HG02678 (cell line): ENCODE data around the gene CDH7.

Experiments used
- ATAC-seq: cut with Tn5 transposase; IDR thresholded peaks from one replicate; pipeline ENCODE4 v1.9.1; 2021; ENCODE audit warnings: mild to moderate bottlenecking, moderate library complexity; ENCODE audit not compliant: unreplicated experiment

The CDH7 gene

DNA sequence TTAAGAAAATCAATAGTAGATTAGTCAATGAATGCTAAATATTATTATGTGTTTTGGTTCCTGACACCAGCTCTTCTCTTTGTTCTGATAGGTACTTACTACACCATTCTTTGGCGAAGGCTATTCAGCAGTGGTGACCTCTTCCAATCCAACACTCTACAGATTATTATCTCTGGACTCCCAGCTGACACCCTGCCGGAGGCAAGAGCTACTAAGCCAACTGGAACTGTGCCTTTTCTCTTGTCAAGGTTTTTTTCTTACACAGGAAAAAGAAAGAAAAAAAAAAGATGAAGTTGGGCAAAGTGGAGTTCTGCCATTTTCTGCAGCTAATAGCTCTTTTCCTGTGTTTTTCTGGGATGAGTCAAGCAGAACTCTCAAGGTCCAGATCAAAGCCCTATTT lies 11.7 kb downstream of the CDH7 start:
- ATAC-seq, result no peak

DNA sequence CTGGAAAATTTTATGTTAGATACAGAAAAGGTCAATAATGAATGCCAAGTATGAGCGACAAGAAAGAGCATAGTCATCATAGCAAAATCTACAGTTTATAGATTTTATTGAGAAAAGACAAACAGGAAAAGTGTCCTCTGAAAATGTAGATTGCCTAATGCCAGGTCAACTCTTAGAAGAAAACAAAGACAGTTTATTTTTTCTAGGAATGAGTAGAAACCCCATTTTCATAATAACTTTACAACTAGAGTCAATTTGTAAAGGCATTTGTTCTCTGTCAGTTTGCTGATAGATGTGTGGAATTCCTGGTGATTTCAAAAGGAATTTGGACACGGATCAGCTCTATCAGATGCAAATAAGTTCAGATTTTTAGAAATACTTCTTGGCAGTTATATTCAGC lies 16.6 kb downstream of the CDH7 start:
- ATAC-seq, result no peak

DNA sequence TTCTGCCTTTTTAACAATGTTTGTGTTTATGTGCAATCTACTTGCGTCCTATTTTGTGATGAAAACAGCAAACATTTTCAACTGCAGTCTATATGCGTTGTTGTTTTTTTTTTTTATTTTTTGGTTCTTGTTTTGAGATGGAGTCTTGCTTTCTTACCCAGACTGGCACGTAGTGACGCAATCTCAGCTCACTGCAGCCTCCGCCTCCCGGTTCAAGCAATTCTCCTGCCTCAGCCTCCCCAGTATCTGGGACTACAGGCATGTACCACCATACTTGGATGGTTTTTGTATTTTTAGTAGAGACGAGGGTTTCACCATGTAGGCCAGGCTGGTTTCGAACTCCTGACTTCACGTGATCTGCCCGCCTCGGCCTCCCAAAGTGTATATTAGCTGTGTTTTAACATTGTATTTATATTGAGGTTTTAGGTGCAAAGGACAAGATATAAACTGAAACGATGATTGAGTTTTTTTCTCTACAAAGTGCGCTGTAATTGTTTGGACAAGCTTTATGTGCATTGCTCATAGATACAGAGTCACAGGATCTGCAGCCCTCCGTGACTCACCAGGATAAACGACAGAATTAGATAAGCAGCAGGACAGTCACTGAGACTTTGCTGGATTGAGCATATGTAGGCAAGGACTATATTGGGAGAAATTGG lies 17.4 kb downstream of the CDH7 start:
- ATAC-seq, result no peak

DNA sequence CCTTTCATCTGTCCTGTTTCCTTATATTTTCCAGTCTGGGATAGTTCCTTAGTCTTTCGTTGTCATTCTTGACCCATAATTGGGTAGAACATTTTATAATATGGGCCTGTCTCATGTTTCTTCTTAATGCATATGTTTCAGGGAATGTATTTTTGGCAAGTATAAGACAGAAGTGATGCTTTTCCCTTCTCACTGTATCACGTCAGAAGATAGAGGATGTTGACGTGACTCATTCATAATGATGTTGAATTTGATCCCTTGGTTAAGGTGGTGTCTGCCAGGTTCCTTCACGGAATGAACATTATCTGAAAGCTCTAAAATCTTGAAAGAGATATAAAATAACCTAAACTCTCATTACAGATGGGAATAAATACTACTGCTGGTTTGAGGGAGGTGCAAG lies 18.8 kb downstream of the CDH7 start:
- no peak for ATAC-seq

DNA sequence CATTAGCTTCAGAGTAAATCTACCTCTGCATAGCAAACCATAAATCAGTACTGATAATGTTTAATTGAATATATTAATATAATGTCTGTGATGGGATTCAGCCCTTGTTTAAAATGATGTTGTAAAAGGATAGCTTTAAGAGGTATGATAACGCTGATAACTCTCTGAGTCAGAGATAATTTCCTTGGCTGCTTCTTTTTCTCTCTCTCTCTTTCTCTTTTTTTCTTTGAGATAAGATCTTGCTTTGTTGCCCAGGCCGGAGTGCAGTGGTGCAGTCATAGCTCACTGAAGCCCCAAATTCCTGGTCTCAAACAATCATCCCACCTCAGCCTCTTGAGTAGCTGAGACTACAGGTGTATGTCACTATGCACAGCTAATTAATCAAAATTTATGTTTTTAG lies 35.7 kb downstream of the CDH7 start:
- no peak for ATAC-seq

DNA sequence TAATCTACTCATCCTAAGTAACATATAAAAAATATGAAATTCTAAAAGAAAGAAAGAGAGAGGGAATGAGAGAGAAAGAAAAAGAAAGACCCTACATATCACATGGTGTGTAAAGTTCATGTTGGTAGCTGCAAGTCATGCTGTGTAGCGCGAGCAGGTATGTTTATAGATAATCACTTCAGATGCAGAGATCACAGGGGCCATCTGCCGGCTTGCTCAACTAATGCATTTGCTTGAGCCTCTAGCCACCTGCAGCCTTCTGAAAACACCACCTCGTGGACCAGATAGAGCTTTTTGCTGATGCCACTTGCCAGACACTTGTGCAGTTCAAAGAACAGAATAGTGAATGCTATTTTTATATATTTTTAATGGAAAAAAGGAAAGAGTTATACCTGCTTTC lies 37.6 kb downstream of the CDH7 start:
- ATAC-seq, result no peak

DNA sequence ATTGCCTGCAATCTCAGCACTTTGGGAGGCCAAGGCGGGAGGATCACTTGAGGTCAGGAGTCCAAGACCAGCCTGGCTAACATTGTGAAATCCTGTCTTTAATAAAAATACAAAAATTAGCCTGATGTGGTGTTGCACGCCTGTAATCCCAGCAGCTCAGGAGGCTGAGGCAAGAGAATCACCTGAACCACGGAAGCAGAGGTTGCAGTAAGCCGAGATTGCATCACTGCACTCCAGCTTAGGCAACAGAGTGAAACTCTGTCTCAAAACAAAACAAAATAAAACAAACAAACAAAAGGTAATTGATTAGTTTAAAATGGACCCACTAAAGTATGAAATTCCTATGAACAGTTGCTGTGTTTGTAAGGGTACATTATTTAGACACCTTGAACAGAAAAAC lies 39.8 kb downstream of the CDH7 start:
- ATAC-seq, result no peak

DNA sequence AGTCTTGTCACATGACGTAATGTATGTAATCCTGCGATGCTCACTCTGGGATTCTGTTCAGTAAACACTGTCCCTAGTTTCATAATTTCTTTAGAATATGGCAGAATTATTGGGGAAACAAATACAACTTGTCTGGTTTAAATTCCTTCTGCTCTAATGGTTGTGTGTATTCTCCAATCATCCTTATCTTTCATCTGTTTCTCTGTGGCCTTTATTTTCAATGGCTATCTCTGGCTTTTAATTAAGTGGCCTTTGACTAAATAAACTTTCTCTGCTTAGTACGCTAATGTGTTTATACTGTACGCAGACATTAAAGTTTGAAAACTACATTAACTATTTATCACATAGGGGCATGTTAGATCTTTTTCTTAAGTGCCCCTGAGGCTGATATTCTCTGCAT lies 40.9 kb downstream of the CDH7 start:
- ATAC-seq, result no peak

DNA sequence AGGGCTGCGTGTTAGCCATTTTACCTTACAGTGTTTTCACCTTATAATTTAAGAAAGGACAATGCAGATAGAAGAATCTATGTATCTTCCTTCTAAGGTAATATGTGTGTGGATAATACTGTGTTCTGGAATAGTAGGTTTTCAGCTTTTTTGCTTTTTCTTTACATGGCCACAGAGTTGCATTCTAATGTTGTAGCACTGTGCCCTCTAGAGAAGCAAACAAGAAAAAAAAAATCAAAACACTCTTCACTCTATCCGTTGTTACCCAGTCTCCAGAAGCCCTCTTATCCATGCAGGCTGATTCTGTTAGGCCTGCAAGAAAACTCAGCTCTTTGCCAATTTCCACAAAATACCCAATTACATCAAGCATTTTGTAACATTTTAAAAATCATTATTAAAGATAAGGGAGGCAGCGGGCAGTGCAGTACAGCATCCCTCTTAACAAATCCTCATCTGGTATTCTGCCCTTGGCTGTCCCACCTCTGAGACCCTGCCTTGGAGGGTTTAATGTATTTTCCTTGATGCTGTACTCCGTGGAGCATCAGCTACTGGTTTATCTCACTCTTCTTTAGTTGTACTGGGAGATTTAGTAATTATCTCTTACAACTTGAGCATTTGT lies 41.8 kb downstream of the CDH7 start:
- ATAC-seq, result no peak

DNA sequence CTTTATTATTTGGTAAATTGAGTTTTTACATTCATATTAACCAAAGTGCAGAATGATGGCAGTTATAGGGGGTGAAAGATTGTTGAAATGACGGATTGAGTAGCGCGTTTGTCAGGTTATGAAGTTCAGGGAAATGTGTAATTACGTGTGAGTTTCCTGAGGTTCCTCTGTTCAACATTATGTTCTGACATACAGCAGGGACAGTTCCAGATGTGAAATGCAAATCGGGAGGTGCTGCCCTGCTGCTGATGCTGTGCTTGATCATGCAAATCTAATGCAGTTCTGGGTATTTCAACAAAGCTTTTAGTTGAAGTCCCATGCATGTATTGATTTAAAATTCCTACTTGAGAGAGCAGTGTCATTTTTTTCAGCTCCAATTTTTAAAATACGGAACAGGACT lies 57.9 kb downstream of the CDH7 start:
- ATAC-seq, result no peak

DNA sequence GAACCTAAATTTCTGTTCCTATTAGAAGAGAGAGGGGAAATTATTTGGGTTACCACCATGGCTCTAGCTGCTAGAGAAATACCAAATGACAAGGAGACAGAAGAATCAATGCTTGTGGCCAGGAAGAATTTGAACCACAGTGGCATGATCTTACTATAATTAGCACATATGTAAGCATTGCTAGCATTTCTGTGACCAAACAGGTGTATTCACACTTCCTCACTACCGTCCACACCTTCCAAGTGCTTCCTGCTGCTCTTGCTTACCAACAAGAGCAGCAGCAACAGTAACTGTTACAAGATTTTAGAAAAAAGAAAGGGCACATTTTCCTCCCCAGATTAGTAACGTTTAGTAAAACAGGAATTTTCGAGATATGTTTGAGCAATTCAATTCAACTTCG lies 60.5 kb downstream of the CDH7 start:
- ATAC-seq, result no peak

DNA sequence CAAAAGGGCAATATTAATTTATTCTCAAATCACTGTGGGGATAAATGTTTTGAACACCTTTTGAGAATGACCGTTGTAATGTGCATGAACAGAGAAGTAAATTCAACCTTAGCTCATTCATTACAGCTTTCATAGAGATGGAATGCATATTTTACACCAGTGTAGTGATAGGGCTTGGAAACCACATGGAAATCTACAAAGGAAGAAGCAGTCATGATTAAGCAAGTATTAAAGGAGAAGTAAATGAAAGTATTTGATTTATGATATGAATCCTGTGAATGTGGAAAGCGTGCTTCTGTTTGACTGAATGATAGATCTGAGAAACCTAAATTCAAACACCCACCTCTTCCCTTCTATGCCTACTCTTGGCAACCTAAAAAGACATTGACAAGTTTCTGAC lies 64.7 kb downstream of the CDH7 start:
- ATAC-seq, result no peak

DNA sequence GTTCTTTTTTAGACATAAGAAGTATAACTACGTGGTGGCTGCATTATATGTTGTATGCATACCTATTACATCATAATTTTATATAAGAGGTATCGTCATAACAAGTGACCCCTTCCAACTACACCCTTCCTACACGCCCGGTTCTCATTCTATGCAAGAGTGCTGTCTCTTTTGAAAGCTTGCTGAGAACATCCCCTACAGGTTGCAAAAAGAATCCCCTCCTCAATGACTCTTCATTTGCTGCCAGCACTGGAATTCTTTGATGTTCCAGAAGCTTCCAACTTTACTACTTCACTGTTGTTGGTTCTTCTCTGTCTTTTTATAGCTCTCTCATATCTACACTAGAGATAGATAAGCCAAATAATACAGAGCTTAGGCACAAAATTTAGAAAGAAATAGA lies 66.4 kb downstream of the CDH7 start:
- ATAC-seq, result no peak

DNA sequence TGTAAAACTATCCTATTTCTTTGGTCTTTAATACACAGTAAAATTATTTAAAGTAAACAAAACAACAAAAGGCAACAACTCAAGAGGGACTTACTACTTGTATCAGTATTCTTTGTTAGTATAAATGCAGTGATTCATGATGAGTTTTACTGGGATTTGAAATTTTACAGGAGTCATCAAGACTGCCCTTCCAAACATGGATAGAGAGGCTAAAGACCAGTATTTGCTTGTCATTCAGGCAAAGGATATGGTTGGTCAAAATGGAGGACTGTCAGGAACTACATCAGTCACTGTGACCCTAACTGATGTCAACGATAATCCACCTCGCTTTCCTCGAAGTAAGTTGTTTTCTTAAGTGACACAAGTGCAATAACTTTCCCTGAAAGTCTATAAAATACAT lies 71.1 kb downstream of the CDH7 start:
- no peak for ATAC-seq

DNA sequence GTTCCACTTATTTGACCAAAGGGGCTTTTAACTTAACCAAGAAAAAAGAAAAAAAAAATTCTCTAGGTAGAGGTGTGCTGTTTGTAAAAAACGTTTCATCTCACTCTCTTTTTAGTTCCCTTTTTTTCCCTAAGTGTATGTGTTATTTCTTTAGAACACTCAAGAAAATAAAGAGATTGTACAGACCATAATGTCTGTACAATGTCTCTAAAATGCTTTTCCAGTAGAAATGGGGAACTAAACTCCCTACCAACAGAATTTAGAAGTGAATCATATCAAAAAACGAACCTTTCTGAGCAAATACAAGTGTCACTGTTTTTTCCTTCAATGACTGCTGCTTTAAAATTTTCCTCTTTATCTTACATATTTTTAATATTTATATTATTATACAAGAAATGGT lies 72.0 kb downstream of the CDH7 start:
- no peak for ATAC-seq

DNA sequence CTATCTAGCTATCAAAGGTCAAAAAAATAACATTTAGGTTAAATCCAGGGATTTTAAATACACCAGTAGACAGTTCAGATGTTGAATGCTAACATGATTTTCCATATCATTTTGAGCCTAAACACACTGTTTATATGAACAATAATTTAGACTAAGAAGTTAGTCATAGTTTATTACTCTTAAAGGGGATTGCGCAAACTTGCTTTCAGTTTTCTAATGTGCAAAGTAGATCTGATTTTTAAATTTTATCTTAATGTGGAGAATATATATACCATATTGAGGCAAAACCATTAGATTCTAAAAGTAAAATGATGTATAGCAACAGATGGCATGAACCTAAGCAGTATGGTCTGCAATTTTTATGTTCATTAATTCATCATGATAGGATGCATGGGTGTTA lies 76.6 kb downstream of the CDH7 start:
- ATAC-seq, result no peak

DNA sequence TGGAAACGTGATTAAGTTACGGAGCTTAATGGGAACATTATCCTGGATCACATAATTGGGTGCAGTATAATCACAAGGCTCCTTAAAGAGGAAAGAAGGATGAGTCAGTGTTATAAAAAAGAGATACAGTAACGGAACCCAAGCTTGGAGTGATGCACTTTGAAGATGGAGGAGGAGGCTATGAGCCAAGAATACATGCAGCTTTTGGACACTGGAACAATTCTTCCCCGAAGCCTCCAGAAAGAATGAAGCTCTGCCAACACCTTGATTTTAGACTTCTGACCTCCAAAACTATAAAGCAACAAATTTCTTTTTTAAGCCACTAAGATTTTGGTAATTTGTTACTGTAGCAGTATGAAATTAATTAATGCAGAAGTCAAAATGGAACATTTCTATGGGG lies 85.1 kb downstream of the CDH7 start:
- no peak for ATAC-seq

DNA sequence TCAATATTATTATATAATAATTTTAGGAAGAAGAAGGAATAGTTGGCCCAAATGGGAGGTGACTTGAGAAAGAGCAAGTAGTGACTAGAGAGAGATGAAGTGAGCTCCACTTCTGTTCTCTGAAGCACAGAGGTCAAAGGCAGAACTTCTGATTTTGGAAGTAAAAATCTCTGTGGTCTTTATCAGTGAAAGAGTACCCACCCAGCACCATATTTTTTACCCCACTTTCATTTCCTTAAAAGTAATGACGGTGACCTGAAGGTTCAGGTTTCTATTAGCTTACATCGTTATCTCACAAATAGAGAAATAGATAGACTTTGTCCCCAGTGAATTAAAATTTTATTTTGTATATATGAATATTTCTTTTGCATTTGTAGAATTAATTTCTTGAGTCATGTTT lies 95.3 kb downstream of the CDH7 start:
- ATAC-seq, result no peak

DNA sequence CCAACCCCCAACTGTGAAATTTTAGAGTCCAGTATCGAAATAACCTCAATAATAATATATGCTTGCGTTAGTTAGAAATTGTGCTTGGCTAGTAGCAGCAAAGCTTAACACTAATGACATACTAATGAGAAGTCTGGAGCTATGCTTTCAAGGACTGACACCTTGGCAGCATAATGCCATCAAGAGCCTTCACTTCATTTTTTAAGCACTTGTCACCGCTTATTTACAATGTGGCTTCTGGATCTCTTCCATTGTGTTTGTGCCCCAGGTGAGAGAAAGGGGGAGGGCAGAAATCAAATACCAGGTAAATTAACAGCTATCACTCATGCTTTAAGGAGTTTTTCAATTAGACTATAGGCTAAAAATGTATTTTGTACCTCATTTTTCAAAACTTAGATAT lies 101.5 kb downstream of the CDH7 start:
- no peak for ATAC-seq

DNA sequence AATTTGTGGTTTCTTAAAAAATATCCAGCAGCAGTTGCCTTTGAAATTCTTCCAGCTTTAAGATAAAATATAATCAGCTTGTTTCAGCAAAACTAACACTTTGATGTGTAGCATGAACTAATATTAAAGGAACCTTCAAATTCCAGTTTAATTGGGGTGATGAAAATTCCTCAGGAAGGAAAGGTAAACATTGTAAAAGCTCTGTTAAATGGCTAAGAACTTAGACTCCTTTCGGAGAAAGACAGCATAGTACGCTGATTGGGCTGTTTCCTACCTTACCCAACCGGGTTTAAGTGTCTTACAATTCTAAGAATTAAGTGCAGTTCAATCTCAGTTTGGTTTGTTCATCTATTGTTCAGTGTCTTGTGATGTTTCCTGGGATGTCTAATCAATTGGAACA lies 108.3 kb downstream of the CDH7 start:
- no peak for ATAC-seq

DNA sequence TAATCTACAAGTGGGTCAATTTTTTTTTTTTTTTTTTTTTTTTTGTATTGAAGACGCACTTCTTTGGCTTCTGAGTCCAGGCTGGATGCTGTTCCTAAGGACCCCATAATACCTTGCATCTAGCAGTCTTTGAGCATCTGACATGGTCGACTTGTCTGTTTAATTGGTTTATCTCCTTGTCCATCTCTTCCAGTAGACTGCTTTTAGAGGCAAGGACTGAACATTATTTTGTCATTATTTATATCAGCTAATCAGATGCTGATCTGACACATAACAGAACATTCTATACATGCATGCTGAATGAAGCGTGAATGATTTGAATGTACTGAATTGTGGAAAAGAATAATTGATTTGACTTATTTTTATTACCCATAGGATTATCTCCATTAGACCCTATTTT lies 118.7 kb downstream of the CDH7 start:
- no peak for ATAC-seq

DNA sequence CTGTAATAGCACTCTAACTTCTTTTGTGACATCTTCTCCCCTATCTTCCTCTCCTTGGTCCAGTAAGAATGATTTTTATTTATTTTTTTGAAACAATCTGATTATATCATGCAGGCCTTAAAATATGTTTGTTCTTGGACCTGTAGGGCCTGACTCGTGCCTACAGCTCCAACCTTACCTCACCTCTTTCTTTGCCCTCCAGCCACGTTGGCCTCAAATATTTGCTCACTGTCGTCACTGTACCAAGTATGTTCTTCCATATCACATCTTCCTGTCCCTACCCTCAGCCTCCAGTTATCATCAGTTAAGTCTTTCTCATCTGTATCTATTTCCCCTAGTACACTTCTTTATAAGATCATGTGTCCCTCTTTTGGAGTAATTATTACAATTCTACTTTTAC lies 125.5 kb downstream of the CDH7 start:
- no peak for ATAC-seq

DNA sequence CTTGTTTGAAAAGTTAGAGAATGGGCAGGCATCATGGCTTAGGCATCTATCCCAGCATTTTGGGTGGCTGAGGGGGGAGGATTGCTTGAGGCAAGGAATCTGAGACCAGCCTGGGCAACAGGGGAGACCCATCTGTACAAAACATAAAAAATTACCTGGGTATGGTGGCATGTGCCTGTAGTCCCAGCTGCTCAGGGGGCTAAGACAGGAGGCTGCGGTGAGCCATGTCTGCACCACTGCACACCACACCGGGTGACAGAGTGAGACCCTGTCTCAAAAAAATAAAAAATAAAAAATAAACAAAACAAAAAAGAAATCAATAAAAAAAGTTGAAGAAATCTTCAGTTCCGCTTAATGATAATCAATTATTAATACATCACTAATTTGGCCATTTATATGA lies 146.5 kb downstream of the CDH7 start:
- no peak for ATAC-seq
